GM18907 (cell line): ENCODE measurements around the gene PAX5.

ENCODE experiments used
- ATAC-seq: cut with Tn5 transposase; IDR thresholded peaks from one replicate; pipeline ENCODE4 v1.9.1; 2021; ENCODE audit warnings: mild to moderate bottlenecking, moderate library complexity; ENCODE audit not compliant: unreplicated experiment

Gene PAX5

DNA sequence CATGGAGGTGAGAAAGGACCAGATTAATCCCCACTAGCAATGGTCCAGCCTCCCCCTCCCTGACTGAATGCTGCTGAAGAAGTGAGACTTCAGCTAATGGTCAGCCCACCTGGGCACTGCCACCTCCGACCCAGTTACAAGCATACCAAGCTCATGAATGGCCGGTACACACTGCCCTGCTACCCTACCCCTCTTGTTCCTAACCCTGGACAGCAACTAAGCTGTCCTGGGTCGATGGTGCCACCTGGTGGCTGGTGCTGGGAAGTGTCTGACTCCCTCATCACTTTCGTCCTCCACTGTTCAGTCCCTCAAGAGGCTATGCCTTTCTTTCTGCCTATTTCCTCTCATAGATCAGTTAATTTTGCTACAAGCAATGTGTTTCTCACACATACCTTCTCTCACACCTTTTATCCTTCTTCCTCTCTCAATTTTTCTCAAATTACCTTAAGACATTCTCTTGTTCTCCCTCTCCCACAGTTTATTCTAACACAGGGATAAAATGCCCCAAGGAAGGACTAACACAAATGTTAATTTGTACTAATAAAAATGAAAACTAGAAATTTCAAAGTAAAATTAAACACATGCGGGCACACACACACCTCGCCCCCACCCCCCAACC lies 42.4 kb downstream of the PAX5 start:
- ATAC-seq, result no peak

- peak; percentile 25 for ATAC-seq
These were observed 45.2 kb downstream of the PAX5 start for GRCh38 chr9:36988848-36989247.

- ATAC-seq, result no peak
These were observed 46.2 kb downstream of the PAX5 start for GRCh38 chr9:36987891-36988290.

DNA sequence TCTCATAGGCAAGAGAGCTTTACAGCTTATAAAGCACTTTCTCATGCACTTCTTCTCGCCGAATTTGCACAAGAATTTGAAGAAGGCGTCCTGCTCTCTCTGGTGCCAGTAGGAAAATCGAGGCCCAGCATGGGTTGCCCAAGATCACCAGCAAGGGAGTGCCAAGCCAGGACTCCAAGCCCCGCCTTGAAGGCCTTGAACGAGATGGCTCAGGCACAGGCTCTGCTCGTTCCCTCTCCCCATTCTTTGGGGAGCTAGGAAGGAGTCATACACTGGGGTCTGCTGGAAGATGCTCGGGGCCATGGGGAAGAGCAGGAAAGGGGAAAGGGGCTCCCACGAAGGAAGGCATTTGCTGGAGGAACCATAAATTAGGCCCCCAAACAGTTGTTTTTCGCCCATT lies 46.7 kb downstream of the PAX5 start:
- ATAC-seq, result no peak

DNA sequence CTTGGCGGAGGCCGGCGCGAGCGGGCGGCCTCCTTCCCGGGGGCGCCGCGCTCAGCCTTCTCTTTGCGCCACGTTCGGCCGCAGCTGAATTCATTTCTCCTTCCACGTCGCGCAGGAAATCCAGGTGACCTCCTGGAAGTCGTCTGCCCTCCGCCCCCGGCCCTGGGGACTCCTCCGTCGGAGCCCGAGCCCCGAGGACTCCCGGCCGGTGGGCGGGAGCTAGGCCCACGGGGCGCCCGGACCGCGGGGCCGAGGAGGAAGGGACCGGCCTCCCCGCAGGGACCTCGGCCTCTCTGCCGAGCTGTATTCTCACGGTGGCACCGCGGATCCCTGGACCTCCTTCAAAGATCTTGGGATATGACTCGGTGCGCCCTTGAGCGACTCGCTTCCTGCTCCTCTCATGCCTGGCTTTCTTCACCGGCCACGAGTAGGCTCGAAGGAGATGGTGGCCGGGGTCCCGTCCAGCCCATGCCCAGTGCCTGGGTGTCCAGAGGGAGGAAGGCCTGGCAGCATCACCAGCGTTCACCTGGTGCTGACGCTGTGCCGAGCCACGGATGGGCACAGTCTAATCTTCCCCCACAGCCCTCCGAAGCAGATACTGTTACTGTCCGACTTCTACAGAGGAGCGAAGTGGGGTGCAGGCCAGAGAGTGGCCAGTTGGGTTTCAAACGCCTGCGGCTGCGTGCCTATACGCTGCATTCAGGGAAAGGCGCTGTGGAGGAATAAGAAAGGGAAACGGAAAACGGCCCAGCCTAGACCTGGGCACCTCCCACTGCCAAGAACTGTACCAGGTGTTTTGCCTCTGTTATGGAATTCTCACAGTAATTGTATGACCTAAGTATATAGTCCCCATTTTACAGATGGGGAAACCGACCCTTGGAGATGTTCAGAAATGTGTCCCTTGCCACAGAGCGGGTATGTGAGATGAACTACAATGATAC lies 47.3 kb downstream of the PAX5 start:
- no peak for ATAC-seq

DNA sequence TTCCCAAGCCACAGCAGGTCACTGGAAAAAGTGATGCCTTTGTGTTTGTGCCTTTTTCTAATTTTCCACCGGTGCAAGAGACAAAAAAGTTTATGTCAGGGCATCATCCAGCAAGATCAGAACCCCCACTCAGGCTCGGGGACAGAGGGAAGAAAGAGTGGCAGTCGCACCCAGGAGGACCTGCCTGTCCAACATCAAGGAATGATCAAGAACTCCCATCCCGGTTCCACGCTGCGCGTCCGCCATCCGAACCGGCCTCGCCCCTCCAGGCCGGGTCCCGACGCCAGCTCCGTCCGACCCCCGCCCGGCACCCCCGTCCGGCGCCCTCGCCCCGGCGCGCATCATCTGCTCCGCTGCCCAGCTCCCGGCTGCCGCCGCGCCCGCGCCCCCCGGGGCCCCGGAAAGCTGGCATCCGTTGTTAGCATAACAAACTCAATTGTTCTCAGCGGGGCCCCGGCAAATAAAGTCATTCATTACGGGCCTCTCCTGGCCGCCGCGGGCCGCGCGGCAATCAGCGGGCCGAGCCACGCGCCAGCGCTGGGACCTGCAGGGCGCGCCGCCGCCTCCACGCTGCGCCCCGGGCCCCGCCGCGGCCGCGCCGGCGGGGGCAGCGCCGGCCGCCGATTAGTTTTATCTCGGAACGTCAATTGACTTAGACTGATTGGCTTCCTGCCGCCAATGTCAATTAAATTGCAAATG lies 48.1 kb downstream of the PAX5 start:
- ATAC-seq, result no peak

- no peak for ATAC-seq
These were observed 48.9 kb downstream of the PAX5 start for GRCh38 chr9:36985061-36985768.

DNA sequence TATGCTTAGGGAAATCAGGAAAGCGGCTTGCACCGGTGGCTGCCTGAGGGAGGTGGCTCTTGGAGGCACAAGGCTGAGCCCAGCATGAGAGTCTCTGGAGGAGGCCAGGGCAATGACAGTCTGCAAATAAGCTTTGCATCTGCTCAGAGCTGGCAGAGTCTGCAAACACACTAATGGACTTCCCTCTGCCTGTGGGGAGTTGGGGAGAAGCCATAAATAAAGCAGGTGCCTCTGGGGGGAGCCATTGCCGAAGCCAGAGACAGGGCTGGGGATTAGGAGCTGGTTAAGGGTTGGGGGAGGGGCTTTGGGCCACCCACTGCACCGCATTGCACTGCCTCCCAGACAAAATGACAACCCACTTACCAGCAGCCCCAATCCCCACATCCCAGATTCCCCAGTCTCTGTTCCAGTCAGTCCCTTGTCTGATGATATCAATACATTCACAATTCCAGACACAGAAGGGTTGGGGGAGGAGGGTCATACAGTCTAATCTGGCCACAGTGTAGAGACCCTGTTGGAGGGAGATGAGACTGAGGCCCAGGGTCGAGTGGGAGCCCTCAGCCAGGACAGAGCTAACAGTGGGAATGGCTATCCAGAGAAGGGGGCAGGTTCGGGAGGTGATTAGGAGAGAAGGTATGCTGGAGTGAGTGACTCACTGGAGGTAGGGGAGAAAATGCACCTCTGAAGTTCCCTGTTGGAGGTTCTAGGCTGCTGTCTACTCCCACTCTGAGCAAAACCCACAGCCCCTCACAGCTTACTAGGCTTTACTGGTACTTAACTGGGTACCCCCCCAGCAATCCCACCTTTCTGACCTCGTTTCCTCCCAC lies 53.7 kb downstream of the PAX5 start:
- ATAC-seq, result no peak

- no peak for ATAC-seq
These were observed 57.6 kb downstream of the PAX5 start for GRCh38 chr9:36976371-36977030.

GRCh38 chr9:36974731-36975130 lies 59.3 kb downstream of the PAX5 start:
- no peak for ATAC-seq

DNA sequence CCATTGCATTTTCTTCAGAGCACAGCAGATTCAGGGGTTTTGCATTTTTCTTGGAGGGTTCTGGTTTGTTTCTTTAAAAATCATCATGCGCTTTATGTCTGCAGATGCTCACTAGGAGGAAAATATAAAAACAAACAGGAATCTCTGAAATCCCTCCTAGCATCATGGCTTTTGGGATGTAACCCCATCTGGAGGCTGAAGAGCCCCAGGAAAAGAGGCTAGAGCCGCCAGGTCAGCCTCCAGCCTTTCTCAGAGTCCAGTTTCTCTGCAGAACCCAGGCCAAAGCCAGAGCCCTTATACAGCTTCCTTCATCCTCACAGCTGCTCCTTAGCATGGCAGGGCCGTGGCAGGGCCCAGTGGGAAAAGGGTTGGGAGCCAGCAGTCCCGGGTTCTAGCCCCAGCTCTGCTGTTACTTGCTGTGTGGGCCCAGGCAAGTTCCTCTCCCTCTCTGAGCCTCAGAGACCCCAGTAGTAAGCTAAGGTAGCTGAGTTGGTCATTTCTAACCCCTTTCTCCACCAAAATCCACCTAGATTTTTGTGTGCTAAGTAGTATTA lies 62.1 kb downstream of the PAX5 start:
- no peak for ATAC-seq

GRCh38 chr9:36970007-36970888 lies 63.8 kb downstream of the PAX5 start:
- no peak for ATAC-seq

DNA sequence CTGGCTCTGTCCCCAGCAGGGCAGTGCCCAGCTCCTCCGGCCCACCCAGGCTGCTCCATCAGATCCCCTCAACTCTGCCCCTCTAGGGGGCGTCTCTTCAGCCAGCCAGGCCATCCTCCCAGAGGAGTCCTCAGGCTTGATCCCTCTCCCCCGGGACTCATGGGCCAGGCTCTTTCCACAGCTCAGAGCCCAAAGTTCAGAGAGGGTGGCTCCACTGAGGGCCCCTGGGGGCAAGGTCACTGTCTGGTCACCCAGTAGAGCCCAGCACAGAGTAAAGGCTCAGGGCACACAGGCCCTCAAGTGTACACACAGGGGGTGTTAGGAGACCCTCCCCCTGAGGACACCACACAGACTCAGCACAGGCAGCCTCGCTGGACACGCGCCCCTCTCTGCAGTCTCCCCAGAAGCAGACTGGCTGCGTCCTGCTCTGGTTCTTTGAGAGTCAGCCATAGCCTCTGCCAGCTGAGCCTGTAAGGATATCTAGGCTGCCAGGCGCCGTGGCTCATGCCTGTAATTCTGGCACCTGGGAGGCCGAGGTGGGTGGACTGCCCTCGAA lies 64.8 kb downstream of the PAX5 start:
- no peak for ATAC-seq

- no peak for ATAC-seq
These were observed 65.4 kb downstream of the PAX5 start for GRCh38 chr9:36968574-36969215.

DNA sequence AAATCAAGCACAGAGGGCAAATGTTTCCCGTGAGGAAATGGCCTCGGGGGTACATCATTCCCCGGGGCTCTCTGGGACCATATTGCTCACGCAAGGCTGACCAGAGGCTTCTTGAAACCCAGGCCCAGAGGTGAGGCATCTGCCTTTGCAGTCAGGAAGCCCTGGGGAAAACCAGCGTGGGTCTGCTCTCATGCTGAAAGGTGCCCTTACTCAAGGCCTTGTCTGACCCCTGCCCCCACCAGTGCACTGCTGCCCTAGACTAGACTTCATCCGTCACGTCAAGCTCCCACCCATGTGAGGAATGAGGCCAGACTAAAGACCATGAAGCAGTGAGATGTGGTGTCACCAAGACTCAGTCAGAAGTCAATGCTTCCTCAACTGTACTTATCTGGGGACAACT lies 66.1 kb downstream of the PAX5 start:
- no peak for ATAC-seq

DNA sequence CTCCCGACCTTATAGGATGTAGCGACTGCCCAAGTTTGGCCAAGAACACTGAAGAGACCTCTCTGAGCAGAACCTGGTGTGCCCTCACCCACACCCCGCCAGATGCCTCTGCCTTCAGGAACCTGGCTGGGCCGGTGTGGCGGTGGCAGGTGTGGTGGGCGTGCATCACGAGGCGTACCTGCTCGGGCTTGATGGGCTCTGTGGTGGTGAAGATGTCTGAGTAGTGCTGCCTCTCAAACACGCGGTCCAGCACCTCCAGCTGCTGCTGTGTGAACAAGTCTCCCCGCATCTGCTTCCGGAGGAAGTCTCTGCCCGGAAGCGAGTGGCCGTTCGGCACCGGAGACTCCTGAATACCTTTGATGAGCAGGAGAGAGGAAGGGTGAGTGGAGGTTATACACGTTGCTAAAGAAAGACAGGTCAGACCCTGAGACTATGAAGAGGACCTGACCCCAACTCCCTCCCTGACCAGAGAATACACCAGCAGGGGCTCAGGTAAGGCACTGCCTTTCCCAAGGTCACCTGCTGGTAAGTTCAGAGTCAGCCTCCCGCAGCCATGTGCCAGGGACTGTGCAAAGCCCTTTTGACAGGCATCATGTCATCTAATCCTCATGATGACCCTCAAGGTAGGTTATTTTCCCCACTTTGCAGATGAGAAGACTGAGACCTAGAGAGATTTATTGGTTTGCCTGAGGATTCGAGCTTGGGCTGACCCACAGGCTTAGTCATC lies 67.5 kb downstream of the PAX5 start:
- ATAC-seq, result no peak

DNA sequence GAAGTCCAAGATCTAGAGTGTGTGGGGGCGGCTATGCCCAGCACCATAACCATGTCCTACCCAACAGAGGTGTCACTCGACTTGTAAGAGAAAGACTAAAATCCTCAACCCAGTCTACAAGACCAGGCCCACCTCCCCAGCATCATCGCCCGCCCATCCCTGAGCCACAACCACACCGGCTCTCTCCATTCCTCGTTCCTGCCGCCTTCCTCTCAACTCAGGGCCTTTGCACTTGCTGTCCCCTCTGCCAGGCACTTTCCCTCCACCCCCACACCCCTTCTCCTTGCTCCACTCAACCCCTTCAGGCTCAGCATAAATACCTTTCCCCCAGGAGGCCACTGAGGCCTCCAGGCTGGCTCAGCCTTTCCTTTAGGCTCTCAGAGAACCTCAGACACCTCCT lies 69.3 kb downstream of the PAX5 start:
- ATAC-seq, result no peak
